GM18502 (cell line): ENCODE measurements around the gene SUSD6.
"Not testable (repeated sequence)": the region's sequence is repeated elsewhere in the genome, so short reads cannot be mapped to it uniquely, and the experiment has no call there.

Source experiments
- ATAC-seq: cut with Tn5 transposase; IDR thresholded peaks from one replicate; pipeline ENCODE4 v1.9.1; 2021; ENCODE audit warnings: mild to moderate bottlenecking; ENCODE audit not compliant: unreplicated experiment, poor library complexity

SUSD6 gene

GRCh38 chr14:69587389-69587788, 24.0 kb upstream of the SUSD6 start:
- ATAC-seq, result no peak

- ATAC-seq, result no peak
These were observed 20.1 kb upstream of the SUSD6 start for GRCh38 chr14:69591317-69591716.

GRCh38 chr14:69593018-69593677, 18.2 kb upstream of the SUSD6 start:
- no peak for ATAC-seq

GRCh38 chr14:69594846-69595245, 16.6 kb upstream of the SUSD6 start:
- no peak for ATAC-seq

- ATAC-seq, result no peak
These were observed 16.1 kb upstream of the SUSD6 start for GRCh38 chr14:69595336-69595735.

GRCh38 chr14:69599431-69599830, 12.0 kb upstream of the SUSD6 start:
- not testable (repeated sequence) for ATAC-seq

- no peak for ATAC-seq
These were observed 11.0 kb upstream of the SUSD6 start for GRCh38 chr14:69600304-69600891.

- no peak for ATAC-seq
These were observed 5.7 kb upstream of the SUSD6 start for GRCh38 chr14:69605738-69606137.

- no peak for ATAC-seq
These were observed 4.9 kb upstream of the SUSD6 start for GRCh38 chr14:69606258-69607184.

GRCh38 chr14:69610020-69610873, 1.1 kb upstream of the SUSD6 start:
- ATAC-seq, result no peak

- no peak for ATAC-seq
These were observed 573 bp upstream of the SUSD6 start for GRCh38 chr14:69610874-69611171.

GRCh38 chr14:69612014-69612782, 802 bp downstream of the SUSD6 start:
- ATAC-seq, result peak; percentile 21

- ATAC-seq, result no peak
These were observed 1.4 kb downstream of the SUSD6 start for GRCh38 chr14:69612783-69613130.

GRCh38 chr14:69613312-69614073, 2.1 kb downstream of the SUSD6 start:
- ATAC-seq, result no peak

- no peak for ATAC-seq
These were observed 3.2 kb downstream of the SUSD6 start for GRCh38 chr14:69614592-69614991.

- no peak for ATAC-seq
These were observed 3.7 kb downstream of the SUSD6 start for GRCh38 chr14:69615121-69615495.

- peak; percentile 50 for ATAC-seq
These were observed 4.4 kb downstream of the SUSD6 start for GRCh38 chr14:69615496-69616407.

- ATAC-seq, result no peak
These were observed 5.0 kb downstream of the SUSD6 start for GRCh38 chr14:69616408-69616773.
